Stimulated activated naive CD8-positive, alpha-beta T cell treated with anti-CD3 and anti-CD28 coated beads, Interleukin-15, Interleukin-2, amounts not matched to agents 100 U/mL and 50 U/mL, for 24 hours (primary cell): ENCODE measurements around the gene PLPPR1.
"Not testable (repeated sequence)": the region's sequence is repeated elsewhere in the genome, so short reads cannot be mapped to it uniquely, and the experiment has no call there.

Experiments used
- ATAC-seq: fragments of 150-1000 bp; cut with Tn5 transposase; one replicate; pipeline ENCODE4 v1.10.0; 2021
- DNase-seq: peaks from one replicate; pipeline ENCODE4 v3.0.0; 2021

The PLPPR1 gene

DNA sequence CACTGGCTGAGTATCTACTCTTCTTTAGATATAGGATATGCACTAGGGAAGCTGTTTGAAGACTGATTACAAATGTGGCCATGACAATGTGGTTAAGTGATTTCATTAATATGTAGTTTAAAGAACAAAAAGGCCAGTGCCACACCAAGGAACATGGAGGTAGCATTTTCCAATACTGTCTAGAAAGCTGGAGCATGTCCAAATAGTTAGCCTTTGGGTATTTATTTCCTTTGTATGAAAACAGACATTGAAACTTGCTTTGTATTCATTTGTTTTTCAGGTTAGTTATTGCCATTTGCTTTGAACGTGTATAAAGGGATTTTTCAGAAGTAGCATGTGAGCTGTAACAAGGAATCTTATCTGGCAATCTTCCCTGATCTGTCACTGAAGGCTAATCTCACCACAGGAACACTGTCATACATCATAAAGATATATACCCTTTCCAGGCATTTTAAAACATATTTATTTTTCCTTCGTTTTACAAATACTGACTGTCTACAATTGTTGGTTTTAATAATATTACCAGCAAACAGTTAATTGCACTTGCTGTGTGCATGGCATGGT, 93.4 kb downstream of the PLPPR1 start:
- no peak for ATAC-seq

DNA sequence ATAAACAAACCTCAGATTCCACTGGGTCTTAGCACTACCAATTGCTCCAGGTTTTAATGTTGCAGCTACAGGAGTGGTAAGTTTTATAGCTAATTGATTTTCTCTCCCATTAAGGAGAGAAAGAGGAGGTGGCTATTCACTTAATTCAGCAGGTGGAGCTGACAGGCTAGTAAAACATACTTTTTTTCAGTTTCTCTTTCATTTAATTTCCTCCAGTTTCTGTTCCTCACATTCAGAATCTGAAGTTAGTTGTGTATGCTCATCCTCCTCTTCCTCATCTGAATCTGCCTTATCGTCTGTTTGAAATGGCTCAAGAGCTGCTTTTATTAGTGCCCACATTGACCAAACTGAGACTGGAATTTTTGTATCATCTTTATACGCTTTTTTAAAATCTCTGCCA, 98.0 kb downstream of the PLPPR1 start:
- ATAC-seq, result no peak
- DNase-seq, result no peak

More for the DNA sequence above, 93.4 kb downstream of the PLPPR1 start:
- DNase-seq, result no peak

DNA sequence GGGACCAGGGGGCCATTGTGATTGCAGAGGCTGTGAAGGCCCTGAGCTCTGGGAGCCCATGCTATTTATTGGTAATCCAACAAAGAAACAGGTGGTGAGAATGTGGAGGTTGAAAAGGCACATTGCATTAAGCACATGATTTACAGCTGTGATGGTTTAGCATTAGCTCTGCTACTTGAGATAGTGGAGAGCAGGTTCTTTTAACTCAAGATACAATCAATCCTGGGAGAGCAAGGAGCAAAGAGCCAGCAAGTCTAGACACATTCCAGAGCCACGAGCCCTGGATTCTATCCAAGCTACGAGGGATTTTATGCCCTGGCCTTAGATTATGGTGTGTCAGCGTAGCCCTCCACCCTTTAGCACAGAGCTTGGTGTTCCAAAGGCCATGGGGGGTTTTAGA, 98.8 kb downstream of the PLPPR1 start:
- not testable (repeated sequence) for ATAC-seq, DNase-seq

DNA sequence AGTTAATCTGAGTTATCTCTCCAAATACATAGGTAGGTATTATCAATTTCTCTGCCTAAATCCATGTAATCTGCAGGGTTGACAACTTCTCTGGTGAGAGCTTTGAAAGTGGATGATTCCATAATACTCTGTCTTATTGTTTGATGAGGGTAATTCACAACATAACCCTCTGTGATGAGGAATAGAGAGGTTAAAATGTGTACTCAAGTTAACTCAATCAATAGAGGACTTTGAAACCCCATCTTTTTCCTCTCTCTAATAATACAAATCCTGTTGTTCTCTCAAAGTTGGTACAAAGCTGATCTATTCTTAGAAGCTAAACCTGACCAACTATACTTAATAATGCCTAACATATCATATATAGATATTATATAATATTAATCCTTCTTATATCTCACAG, 100.1 kb downstream of the PLPPR1 start:
- DNase-seq (no peak), ATAC-seq (no peak)

DNA sequence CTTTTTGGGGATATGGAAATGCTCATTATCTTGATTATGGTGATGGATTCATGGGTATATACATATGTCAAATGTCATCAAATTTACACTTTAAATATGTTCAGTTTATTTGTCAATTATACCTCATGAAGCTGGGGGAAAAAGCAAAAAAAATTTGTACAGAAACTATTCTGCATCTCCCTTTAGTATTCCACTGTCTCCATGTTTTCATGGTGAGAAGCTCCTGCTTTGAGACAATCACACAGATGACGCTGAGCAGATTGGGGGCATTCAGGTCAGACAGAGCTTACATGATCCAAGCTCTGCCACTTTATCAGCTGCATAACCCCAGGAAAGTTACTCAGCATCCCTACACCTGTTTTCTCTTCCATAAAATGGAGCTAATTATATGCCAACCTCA, 101.5 kb downstream of the PLPPR1 start:
- ATAC-seq, result no peak
- DNase-seq, result no peak

DNA sequence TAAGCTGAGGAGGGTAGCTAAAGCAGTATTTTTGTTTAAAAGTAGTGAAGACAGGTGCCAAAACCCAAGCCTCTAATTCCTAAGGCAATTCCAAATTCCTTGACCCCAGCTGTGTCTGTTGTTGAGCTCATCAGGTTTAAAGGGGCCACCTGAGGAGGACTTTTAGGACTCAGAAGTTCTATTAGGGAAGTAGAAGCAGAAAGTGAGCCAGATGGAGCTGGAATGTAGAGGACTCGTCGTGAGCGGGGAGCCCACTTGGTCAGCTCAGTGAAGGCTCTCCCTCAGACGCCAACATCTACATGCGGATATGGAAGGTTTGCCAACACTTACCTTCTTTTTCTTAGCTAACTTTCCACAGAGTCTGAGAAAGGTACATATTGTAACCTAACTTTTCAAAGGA, 102.8 kb downstream of the PLPPR1 start:
- ATAC-seq, result no peak
- DNase-seq, result no peak

DNA sequence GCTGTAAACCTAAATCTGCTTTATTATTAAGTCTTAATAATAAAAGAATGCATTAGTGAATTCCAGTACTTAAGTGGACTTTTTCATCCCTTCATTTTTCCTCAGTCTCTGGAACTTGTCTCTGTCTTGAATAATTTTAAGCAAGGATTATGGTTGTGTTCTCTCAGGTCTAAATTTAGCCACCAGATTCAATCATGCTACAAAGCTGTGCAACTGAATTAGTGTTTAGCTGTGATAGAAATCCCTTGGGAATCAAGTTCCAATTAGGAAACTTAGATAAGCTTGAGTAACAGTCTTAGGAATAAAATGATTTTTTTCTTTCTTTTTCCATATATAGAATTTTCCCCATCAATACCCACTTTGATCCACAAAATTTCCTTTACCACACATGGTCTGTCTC, 104.3 kb downstream of the PLPPR1 start:
- no peak for DNase-seq

DNA sequence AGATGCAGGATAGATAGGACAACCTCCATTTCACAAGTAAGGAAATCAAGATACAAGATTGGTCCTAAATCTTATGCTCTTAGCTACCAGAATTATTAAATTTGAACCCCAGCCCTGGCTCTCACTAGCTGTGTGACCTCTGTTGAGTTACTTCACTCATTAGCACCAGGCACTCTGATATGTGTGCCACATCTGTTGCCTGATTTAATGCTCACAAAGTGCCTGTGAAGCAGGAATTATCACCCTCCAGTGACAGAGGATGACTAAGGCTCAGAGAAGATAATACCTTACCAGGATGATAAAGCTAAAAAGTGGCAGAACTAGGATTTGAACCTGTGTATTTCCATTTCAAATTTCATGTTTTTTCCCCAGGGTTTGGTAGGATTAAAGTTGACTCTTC, 110.0 kb downstream of the PLPPR1 start:
- ATAC-seq (no peak), DNase-seq (no peak)

More for the DNA sequence above, 104.3 kb downstream of the PLPPR1 start:
- no peak for ATAC-seq

DNA sequence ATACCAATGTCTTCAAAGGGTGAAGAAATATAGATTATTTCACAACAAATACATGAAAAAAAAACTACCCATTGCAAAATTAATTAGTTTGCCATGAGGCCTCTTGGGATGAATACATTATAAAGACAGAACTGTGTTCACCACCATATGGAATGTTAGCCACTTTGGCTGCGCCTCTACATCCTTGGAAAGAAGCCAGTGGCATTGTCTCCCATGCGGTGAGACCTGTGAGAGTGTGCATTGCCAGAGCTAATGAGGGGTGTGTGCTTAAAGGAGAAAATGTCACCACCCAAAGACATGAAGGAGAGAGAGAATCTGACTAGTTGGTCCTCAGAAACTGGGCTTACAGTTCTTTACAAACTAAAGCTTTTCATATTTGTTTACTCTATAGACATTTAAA, 110.6 kb downstream of the PLPPR1 start:
- no peak for DNase-seq
- no peak for ATAC-seq

DNA sequence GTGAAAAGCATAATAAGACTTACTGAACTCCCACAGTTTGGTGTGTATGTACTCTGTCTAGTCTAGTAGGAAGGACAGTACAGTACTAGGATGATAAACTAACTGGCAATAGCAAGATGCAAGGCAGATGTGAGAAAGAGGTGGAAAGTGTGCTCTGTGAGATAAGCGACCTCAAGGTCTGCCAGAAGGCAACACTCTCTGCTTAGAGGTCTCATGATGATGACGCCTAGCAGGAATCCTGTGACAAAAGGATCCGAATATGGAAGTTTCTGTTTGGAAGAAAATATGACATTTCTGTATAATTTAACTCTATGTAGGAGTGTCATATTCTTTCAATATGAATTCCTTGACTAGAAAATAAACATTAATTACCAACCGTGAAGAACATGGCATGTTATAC, 112.2 kb downstream of the PLPPR1 start:
- DNase-seq (no peak), ATAC-seq (no peak)

DNA sequence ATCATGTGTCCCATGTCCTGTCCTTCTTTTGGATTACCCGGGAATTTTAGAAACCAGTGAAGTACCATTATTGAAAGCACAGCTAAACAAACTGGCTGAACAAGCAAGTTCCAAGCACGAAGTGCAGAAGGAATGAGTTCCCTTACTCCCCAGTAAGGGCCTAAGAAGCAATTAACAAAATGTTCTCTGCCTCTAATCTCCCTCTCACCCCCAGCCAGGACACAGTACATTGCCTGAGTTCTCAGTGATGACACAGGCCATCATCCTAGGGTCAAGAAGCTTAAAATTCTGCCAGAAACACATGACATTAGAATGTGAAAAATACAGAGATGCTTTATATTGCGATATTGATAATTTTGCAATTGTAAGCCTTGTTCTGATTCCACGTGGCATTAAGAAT, 118.0 kb downstream of the PLPPR1 start:
- DNase-seq (no peak), ATAC-seq (no peak)

DNA sequence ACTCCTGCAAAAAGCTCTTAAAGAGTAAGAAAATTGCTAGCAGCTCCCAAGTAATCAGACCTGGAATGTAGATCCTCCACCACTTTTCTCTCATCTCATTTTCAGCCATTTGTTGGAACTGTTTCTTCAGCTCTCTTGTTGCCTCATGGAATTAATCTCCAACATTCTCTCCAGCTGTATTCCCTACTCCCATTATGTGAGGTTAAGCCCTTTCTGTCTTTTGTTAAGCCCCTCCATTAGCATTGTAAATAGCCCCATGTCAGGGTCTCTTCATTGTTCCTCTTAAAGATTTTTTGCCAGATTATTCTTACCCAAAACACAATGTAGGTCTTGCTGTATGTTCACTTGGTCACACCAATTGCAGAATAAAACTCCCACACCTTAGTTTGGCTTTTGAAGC, 119.8 kb downstream of the PLPPR1 start:
- DNase-seq, result no peak
- no peak for ATAC-seq

DNA sequence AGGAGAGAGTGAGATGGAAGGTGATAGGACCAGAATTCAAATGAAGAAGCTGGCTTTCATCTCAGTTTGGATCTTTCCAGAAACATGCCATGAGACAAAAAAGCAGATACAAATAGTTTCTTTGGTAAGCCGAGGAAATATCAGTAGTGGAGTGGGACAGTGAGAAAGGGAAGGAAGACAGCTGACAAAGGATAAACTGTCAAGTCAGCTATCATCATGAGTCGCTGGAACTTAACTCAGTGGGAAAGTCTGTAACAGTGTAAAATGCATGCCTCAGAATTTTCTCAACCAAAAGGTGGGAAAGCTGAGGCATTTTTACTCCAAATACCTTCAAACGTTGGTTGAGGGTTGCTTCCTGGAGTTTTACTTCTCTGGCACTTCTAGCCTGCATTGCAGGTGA, 129.8 kb downstream of the PLPPR1 start:
- no peak for ATAC-seq
- no peak for DNase-seq

DNA sequence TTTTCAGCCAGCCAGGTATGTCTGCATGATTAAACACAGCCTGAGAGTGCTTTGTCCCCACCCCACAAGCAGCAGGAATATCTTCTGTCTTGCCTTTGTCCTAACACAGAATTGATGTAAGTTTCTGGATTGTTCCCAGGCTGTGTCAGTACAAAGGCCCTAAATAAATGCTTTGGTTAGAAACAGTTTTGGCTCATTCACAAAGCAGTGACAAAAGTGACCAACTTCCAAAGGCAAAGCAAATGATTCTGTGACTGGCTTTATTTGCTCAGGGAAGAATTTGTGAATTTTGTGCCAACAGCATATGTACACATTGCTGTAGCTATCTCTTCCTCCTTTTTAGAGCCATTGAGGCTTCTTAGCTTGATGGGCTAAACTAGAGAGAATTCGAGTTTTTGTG, 133.7 kb downstream of the PLPPR1 start:
- ATAC-seq, result no peak
- no peak for DNase-seq

DNA sequence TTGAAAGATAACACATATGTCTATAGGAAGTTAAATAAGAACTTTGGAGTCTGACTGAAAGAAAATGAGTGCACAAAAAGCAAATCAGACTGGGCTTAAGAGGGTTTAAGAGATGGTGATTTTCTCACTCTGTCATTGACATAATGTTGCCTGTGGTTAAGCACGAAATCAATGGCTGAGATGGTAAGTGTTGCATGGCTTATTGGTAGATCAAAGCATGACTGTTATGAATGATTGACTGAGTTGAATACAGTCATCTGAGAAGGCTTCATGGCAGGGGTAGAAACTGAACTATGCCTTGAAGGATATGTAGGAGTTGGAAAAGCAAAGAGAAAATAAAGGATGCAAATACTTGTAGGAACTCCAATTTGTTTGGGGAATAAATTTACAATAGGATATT, 136.6 kb downstream of the PLPPR1 start:
- no peak for DNase-seq
- ATAC-seq, result no peak

DNA sequence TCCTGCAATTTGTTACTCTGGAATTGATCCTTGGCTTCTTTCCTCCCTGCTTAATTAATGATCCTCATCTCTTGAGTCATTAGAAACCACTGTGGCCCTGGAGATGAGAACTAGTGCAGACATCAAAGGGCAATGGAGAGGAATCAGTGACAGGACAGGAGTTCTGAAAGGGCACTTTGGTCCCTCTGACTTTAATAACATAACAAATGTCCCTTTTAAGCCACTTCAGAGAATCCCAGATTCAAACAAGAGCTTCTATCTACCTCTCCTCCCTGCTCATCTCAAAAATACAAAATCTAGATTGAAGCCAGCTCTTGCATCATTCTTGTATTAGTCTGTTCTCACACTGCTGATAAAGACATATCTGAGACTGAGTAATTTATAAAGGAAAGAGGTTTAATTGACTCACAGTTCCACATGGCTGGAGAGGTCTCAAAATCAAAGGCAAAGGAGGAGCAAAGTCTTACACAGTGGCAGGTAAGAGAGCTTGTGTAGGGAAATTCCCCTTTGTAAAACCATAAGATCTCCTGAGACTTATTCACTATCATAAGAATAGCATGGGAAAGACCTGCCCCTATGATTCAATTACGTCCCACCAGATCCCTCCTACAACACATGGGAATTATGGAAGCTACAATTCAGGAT, 139.1 kb downstream of the PLPPR1 start:
- DNase-seq (no peak), ATAC-seq (no peak)

DNA sequence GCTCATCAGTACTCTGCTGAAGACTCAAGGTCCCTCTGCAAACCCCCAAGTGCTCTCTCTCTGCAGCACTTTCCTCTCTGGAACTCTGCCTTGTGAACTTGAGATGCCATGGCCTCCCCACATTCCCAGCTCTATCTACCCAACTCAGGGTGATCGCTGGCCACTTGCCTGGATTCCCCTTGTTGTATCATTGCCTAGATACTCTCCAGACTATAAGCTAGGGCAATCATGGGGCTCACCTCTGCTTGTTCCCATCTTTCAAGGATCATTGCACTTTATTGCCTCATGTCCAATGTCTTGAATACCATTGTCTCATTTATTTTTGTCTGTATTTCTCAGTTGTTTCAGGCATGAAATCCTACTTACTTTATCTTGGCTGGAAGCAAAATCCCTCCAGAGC, 144.1 kb downstream of the PLPPR1 start:
- no peak for ATAC-seq
- DNase-seq, result no peak

DNA sequence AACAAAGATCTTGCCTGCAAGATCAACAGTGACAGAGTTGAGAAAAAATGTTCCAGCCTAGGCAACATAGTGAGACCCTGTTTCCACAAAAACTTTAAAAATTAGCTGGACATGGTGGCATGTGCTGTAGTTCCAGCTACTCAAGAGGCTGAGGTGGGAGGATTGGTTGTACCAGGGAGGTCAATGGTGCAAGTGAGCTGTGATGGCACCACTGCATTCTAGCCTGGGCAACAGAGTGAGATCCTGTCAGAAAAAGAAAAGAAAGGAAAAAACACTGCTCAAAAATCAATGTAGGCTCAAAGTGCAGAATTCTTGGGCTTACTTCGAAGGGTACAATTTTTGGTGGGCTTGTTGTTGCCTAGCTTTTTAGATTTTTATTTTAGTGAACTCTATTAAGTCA, 145.4 kb downstream of the PLPPR1 start:
- DNase-seq (no peak), ATAC-seq (no peak)

DNA sequence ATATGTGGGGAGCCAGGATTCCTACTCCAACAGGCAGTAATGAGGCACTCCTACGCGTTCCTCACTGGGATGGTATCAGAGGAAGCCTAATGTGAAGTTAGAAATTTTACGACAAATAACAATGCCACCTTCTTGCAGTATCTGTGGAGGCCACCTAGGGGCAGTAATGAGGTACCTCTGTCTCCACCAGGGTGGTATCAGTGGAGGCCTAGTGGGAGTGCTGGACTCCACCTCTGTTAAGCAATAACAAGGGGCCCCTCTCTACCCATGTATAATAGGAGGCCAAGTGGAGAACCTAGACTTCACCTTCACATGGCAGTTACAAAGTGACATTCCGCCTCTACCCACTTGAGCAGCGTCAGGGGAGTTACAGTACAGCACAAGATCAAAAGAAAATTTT, 147.9 kb downstream of the PLPPR1 start:
- ATAC-seq (no peak), DNase-seq (peak; percentile 5)

DNA sequence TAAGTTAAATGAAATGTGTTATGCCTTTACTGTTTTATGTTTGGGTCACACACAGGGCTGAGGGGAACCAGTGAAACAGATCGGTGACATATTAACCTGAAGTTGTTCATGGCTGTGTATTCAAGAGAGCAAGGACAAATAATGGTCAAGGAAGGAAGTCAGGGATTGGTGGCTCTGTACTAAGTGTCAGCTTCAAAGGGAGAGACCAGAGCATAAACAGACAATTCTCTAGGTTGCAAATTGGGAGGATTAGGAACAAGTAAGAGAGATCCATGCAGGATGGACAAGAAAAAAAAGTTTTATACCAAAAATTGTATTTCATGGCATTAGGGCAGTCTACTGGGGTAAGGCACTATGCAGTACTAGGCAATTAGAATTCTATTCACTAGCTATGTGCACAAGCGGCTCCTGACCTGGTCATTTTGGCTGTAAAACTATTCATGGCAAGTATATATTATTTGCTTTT, 156.3 kb downstream of the PLPPR1 start:
- DNase-seq (no peak), ATAC-seq (no peak)

DNA sequence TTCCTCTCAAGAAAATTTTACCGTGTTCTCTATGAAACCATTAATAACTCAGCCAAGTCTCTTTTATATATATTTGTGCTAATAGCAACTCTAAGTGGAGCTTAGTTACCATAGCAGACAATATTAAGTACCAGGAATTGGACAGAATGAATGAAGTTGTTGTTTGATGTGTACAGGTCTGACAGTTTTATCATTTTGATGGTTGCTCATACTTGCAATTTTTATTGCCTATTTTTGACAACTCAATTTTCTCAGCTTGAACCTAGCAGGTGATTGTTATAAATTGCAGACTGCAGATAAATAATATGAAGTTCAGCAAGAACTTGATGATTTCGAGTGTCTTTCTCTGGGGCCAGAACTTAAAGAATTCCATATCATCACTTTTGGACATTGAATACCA, 163.2 kb downstream of the PLPPR1 start:
- ATAC-seq (no peak), DNase-seq (no peak)

DNA sequence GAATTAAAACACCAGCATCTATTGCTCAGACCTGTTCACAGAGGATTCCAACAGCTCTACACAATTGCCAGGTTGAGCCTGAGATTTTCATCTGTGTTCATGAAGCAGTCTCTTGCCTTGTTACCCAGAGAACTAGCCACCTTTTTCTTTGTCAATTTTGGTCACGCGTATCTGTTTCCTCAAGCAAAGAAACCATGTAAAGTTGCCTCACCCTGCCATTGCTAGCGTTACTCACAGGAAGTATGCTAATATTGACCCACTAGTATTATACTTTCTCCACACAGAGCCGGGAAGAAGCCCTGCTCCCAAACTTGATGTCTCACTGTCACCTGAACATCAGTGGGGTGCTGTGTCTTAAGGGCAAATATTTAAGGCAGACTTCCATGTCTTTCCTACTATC, 168.5 kb downstream of the PLPPR1 start:
- no peak for ATAC-seq
- no peak for DNase-seq

DNA sequence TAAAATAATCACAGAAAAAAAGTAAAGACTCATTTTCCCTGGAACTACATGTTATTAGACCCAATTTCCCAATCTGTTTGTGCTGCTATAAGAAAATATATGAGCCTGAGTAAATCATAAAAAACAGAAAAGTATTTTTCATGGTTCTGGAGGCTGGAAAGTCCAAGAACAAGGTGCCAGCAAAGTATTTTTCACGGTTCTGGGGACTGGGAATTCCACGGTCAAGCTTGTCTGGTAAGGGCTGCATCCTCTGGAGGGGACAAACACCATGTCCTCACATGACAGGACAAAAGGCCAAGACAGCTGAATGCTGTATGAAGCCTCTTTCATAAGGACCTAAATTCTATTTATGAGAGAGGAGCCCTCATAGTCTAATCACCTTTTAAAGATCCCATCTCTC, 172.3 kb downstream of the PLPPR1 start:
- no peak for DNase-seq
- ATAC-seq, result no peak

DNA sequence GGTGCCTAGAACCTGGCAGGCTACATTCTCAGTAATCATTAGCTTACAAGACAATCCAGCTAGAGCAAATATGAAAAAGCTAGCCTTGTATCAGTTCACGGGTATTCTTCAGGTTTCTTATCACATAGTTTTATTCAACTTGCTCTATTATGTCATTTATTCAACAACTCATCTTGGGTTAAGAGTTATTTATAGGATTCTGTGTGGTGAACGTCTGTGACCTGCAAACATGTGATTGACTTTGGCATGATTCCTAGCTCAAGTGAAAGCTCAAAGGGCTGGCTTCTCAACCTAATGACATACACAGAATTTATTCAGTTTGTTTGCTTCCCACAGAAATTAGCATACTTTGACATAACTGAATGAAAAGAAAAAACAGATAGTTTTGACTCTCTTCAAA, 173.1 kb downstream of the PLPPR1 start:
- no peak for ATAC-seq
- DNase-seq, result no peak

DNA sequence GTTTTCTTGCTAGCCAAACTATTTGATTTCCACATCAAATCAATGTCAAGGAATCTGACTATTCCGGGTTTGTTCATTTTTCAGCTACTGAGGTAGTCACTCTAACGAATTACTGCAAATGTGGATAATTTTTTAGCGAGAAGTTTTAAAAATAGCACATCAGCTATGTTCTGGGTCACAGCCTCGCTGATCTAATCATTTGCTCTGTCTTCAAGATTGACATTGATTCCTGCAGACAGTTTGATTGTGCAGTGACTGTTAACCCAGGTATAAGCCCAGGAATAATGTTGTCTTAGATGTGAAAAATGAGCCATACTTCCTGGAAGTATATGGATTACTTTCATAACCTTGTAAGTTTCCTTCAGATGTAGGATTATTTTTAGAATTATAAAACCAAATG, 181.1 kb downstream of the PLPPR1 start:
- DNase-seq (no peak), ATAC-seq (no peak)
